H1 (cell line): ENCODE results near the gene C1GALT1C1. TPM values are rescaled to one million over a fixed set of nuclear protein-coding genes. Genes with fewer than 3 reads are reported as not detected.

Experiments used
- CTCF ChIA-PET: fragments of 300-600 bp; sonication (Branson Sonifier 250); formaldehyde crosslinking; loops from one replicate; lab custom pipeline; 2021; ENCODE audit not compliant: partially characterized antibody; lab: Charles Lee
- POLR2A ChIA-PET: fragments of 300-600 bp; sonication (Branson Sonifier 250); formaldehyde crosslinking; loops from one replicate; lab custom pipeline; 2021; ENCODE audit warnings: inconsistent platforms; ENCODE audit not compliant: partially characterized antibody; lab: Charles Lee
- DNase-seq, 2 experiments: peaks; one replicate each; pipeline versions ENCODE4 v3.0.0 to v3.0.0-alpha.2; 2010 to 2022; ENCODE audit warnings: low spot score in 2 of 2, low read depth in 1 of 2, mixed read lengths in 1 of 2
- FAIRE-seq: peaks from 2 replicates; lab custom pipeline; 2011; peaks lifted over from hg19 to GRCh38; lab: Jason Lieb, UNC
- H2AFZ ChIP-seq: 2 replicates; pipeline ENCODE4 v1.8.1; 2012; ENCODE audit warnings: low read length, inconsistent platforms
- H2AK5ac ChIP-seq: 2 replicates; pipeline ENCODE4 v1.6.1; 2013; ENCODE audit warnings: low read depth, low read length
- H2BK120ac ChIP-seq: replicated peaks from 2 replicates; pipeline ENCODE3; 2013; ENCODE audit warnings: low read depth, low read length, inconsistent platforms
- H2BK12ac ChIP-seq: 2 replicates; pipeline ENCODE4 v1.6.1; 2013; ENCODE audit warnings: low read depth, low read length
- H2BK15ac ChIP-seq: 2 replicates; pipeline ENCODE4 v1.6.1; 2013; ENCODE audit warnings: low read length
- H2BK20ac ChIP-seq: 2 replicates; pipeline ENCODE4 v1.6.1; 2013; ENCODE audit warnings: low read length
- H2BK5ac ChIP-seq: 2 replicates; pipeline ENCODE4 v1.6.1; 2013; ENCODE audit warnings: low read depth, low read length
- H3K14ac ChIP-seq: 2 replicates; pipeline ENCODE4 v1.6.1; 2013; ENCODE audit warnings: inconsistent platforms; ENCODE audit not compliant: insufficient read length
- H3K18ac ChIP-seq: 2 replicates; pipeline ENCODE4 v1.6.1; 2013; ENCODE audit warnings: low read length; ENCODE audit errors: extremely low read depth
- H3K23ac ChIP-seq: 2 replicates; pipeline ENCODE4 v1.6.1; 2013; ENCODE audit warnings: inconsistent platforms; ENCODE audit not compliant: insufficient read length
- H3K23me2 ChIP-seq: 2 replicates; pipeline ENCODE4 v1.6.1; 2013; ENCODE audit warnings: low read depth, low read length
- H3K27ac ChIP-seq: 2 replicates; pipeline ENCODE4 v1.6.1; 2011; ENCODE audit warnings: low read depth, low read length, inconsistent platforms
- H3K27me3 ChIP-seq, 4 experiments: replicated peaks in 1 of 4; 1 replicate in 1 of 4; 2 replicates in 3 of 4; pipeline versions ENCODE4 v1.6.1 to v1.8.1; 2011 to 2013; ENCODE audit warnings: low read length in 3 of 4, mild to moderate bottlenecking in 3 of 4, inconsistent platforms in 2 of 4, mixed read lengths in 2 of 4, moderate library complexity in 1 of 4; ENCODE audit not compliant: control insufficient read depth in 3 of 4, insufficient read depth in 3 of 4; ENCODE audit errors: extremely low read depth in 1 of 4
- H3K36me3 ChIP-seq, 4 experiments: 2 replicates each; pipeline versions ENCODE4 v1.6.1 to v1.8.1; 2011 to 2013; ENCODE audit warnings: mild to moderate bottlenecking in 4 of 4, low read length in 3 of 4, moderate library complexity in 2 of 4, control low read depth in 1 of 4, inconsistent platforms in 1 of 4; ENCODE audit not compliant: insufficient read depth in 4 of 4, control insufficient read depth in 2 of 4
- H3K4ac ChIP-seq: replicated peaks from 2 replicates; pipeline ENCODE3; 2013; ENCODE audit warnings: low read length, low read depth, mixed read lengths, inconsistent platforms; ENCODE audit not compliant: insufficient read length
- H3K4me1 ChIP-seq, 4 experiments: replicated peaks in 1 of 4; 1 replicate in 1 of 4; 2 replicates in 3 of 4; pipeline versions ENCODE4 v1.6.1 to v1.8.1; 2011 to 2013; ENCODE audit warnings: low read length in 3 of 4, inconsistent platforms in 2 of 4, mixed read lengths in 1 of 4; ENCODE audit not compliant: insufficient read depth in 4 of 4, control insufficient read depth in 3 of 4
- H3K4me2 ChIP-seq, 2 experiments: 2 replicates each; pipeline versions ENCODE4 v1.6.1 to v1.8.1; 2011 to 2013; ENCODE audit warnings: low read depth in 2 of 2, low read length in 2 of 2, control low read depth in 1 of 2, inconsistent platforms in 1 of 2, mild to moderate bottlenecking in 1 of 2; ENCODE audit not compliant: insufficient read depth in 1 of 2
- H3K4me3 ChIP-seq, 4 experiments: fragments of 200-600, 300-600 bp in 1 of 4; sonication (generic), shearing (Covaris generic), sonication (Bioruptor Twin) in 1 of 4; 2 replicates each; pipeline versions ENCODE4 v1.5.1 to v1.8.1; 2011 to 2016; ENCODE audit warnings: low read length in 4 of 4, low read depth in 3 of 4, control low read depth in 2 of 4, inconsistent platforms in 2 of 4, mild to moderate bottlenecking in 2 of 4, mixed read lengths in 1 of 4, moderate library complexity in 1 of 4; ENCODE audit not compliant: insufficient read depth in 2 of 4; ENCODE audit errors: extremely low read depth in 1 of 4
- H3K56ac ChIP-seq: replicated peaks from 2 replicates; pipeline ENCODE3; 2013; ENCODE audit warnings: low read depth, mild to moderate bottlenecking, mixed read lengths, low read length, inconsistent platforms; ENCODE audit not compliant: insufficient read length
- H3K79me1 ChIP-seq: 2 replicates; pipeline ENCODE4 v1.6.1; 2013; ENCODE audit warnings: low read depth, low read length, control low read depth
- H3K79me2 ChIP-seq, 2 experiments: 2 replicates each; pipeline versions ENCODE4 v1.6.1 to v1.8.1; 2012 to 2013; ENCODE audit warnings: low read length in 2 of 2, mild to moderate bottlenecking in 2 of 2, inconsistent platforms in 1 of 2; ENCODE audit not compliant: insufficient read depth in 2 of 2, control insufficient read depth in 1 of 2
- H3K9ac ChIP-seq, 4 experiments: replicated peaks in 1 of 4; 1 replicate in 1 of 4; 2 replicates in 3 of 4; pipeline versions ENCODE4 v1.6.1 to v1.8.1; 2011 to 2013; ENCODE audit warnings: low read depth in 3 of 4, low read length in 3 of 4, control low read depth in 2 of 4, mild to moderate bottlenecking in 2 of 4, moderate library complexity in 2 of 4, inconsistent platforms in 1 of 4; ENCODE audit errors: extremely low read depth in 1 of 4
- H3K9me3 ChIP-seq, 2 experiments: 2 replicates each; pipeline versions ENCODE4 v1.6.1 to v1.8.1; 2012 to 2013; ENCODE audit warnings: mild to moderate bottlenecking in 2 of 2, moderate library complexity in 2 of 2, control low read depth in 1 of 2, inconsistent platforms in 1 of 2, low read depth in 1 of 2, low read length in 1 of 2, mixed read lengths in 1 of 2; ENCODE audit not compliant: insufficient read depth in 2 of 2
- H4K20me1 ChIP-seq, 2 experiments: replicated peaks in 1 of 2; 2 replicates each; pipeline versions ENCODE3 to v1.8.1; 2011 to 2013; ENCODE audit warnings: inconsistent platforms in 2 of 2, low read length in 2 of 2, mild to moderate bottlenecking in 1 of 2; ENCODE audit not compliant: insufficient read depth in 2 of 2, control insufficient read depth in 1 of 2
- H4K5ac ChIP-seq: 2 replicates; pipeline ENCODE4 v1.6.1; 2013; ENCODE audit warnings: low read length, low read depth, mixed read lengths, inconsistent platforms; ENCODE audit not compliant: insufficient read length
- H4K8ac ChIP-seq: 2 replicates; pipeline ENCODE4 v1.8.0; 2013; ENCODE audit warnings: mild to moderate bottlenecking, moderate library complexity, low read length, inconsistent platforms; ENCODE audit not compliant: insufficient read depth; ENCODE audit errors: extremely low read depth
- H4K91ac ChIP-seq: replicated peaks from 2 replicates; pipeline ENCODE3; 2013; ENCODE audit warnings: low read length, mixed read lengths, inconsistent platforms; ENCODE audit not compliant: insufficient read length
- ASH2L ChIP-seq: fragments of 200-600, 300-600 bp; sonication (generic); IDR thresholded peaks from one replicate; pipeline ENCODE4 v1.7.1; 2017; ENCODE audit warnings: low read length
- CBX8 ChIP-seq: fragments of 300-800, 300-1000 bp; sonication (generic); IDR thresholded peaks from 2 replicates; pipeline ENCODE4 v1.7.1; 2016; ENCODE audit warnings: low read depth, low read length, borderline replicate concordance
- CTBP2 ChIP-seq: IDR thresholded peaks from 2 replicates; pipeline ENCODE4 v1.7.0; 2011; ENCODE audit warnings: borderline replicate concordance, mild to moderate bottlenecking, moderate library complexity, mixed read lengths, low read length; ENCODE audit not compliant: insufficient read depth, insufficient read length
- EGR1 ChIP-seq: IDR thresholded peaks from 2 replicates; pipeline ENCODE4 v1.6.1; 2011; ENCODE audit warnings: low read depth, low read length, borderline replicate concordance
- EZH2 ChIP-seq: fragments of 200-600 bp; sonication (generic); IDR thresholded peaks from 2 replicates; pipeline ENCODE4 v1.7.1; 2012; ENCODE audit warnings: low read depth, mild to moderate bottlenecking, moderate library complexity, low read length, inconsistent platforms; ENCODE audit not compliant: severe bottlenecking
- GABPA ChIP-seq: IDR thresholded peaks from 2 replicates; pipeline ENCODE4 v1.6.1; 2011; ENCODE audit warnings: mild to moderate bottlenecking, low read length, moderate library complexity, borderline replicate concordance; ENCODE audit not compliant: insufficient read depth
- GTF2F1 ChIP-seq: IDR thresholded peaks from 2 replicates; pipeline ENCODE4 v1.6.1; 2012; ENCODE audit warnings: low read depth, low read length, improper control_type of control experiment, borderline replicate concordance
- MAFK ChIP-seq: IDR thresholded peaks from 2 replicates; pipeline ENCODE4 v1.6.1; 2012; ENCODE audit warnings: low read depth, mild to moderate bottlenecking, improper control_type of control experiment, low read length
- MAX ChIP-seq: IDR thresholded peaks from 2 replicates; pipeline ENCODE4 v1.6.1; 2012; ENCODE audit warnings: inconsistent platforms
- PHF8 ChIP-seq: fragments of 200-600 bp; sonication (generic); conservative IDR thresholded peaks from 2 replicates; pipeline ENCODE4 v1.7.1; 2012; ENCODE audit warnings: low read depth, mild to moderate bottlenecking, inconsistent platforms, low read length, moderate library complexity
- SIX5 ChIP-seq: IDR thresholded peaks from 2 replicates; pipeline ENCODE4 v1.6.1; 2011; ENCODE audit warnings: mild to moderate bottlenecking, low read depth, low read length
- SP4 ChIP-seq: IDR thresholded peaks from 2 replicates; pipeline ENCODE4 v1.6.1; 2012; ENCODE audit warnings: low read length, inconsistent platforms
- whole genome bisulfite sequencing, 2 experiments: shearing (Covaris generic) in 1 of 2; methylation state at CpG; one replicate each; pipeline versions ENCODE4 v1.1.6 to v1.1.7; 2013 to 2015; ENCODE audit warnings: low lambda C conversion rate in 2 of 2, mixed read lengths in 2 of 2, inconsistent platforms in 1 of 2, low coverage in 1 of 2, missing lambda C conversion rate in 1 of 2; ENCODE audit not compliant: insufficient replicate concordance in 2 of 2, insufficient coverage in 1 of 2, insufficient read length in 1 of 2; ENCODE audit errors: extremely low coverage in 1 of 2, missing lambda C conversion rate in 1 of 2; 5-methylcytosine and 5-hydroxymethylcytosine counted together
- polyA plus RNA-seq, 7 experiments: library from polyadenylated mRNA; depleted of rRNA in 3 of 7; stranded (reverse) in 5 of 7; unstranded in 2 of 7; fragments of >200 nt in 5 of 7; fragments of 200-250 nt in 2 of 7; gene quantifications; 1 replicate in 5 of 7; 2 replicates in 1 of 7; 4 replicates in 1 of 7; pipeline versions ENCODE4 v1.2.1 to v1.2.3, GENCODE V29; 2011 to 2013; ENCODE audit warnings: missing spikeins in 2 of 7, mixed read lengths in 2 of 7
- total RNA-seq: library from RNA; stranded (reverse); fragmentation: NEBNext Ultra II Directional; extraction: Animal tissue kit (Norgen Biotek cat#: 25700); gene quantifications from 2 replicates; pipeline ENCODE4 v1.2.1, GENCODE V29; 2021

C1GALT1C1 gene
- total and polyA plus RNA-seq, 2 of the 8 experiments (the other 6 are each of a cell fraction or from before 2014, with no cell fraction given): 12.5 to 13.9 TPM

GRCh38 chrX:120660637-120661036 lies 30.8 kb upstream of the C1GALT1C1 start:
- Histone ChIP-seq H3K9me3 (no peaks in the 10 kb centered on the region), H3K4me3 (no peak overlapping the region), H2BK15ac (no peak overlapping the region), H3K79me1 (no peaks in the 10 kb centered on the region), H3K79me2 (no peaks in the 10 kb centered on the region), H3K18ac (no peak overlapping the region), H4K91ac (no peak overlapping the region), H3K56ac (no peak overlapping the region), H2BK20ac (no peak overlapping the region), H2BK12ac (no peak overlapping the region), H3K9ac (no peak overlapping the region), H4K8ac (no peak overlapping the region), H3K27ac (no peak overlapping the region), H2BK5ac (no peak overlapping the region), H3K14ac (no peak overlapping the region), H3K27me3 (no peaks in the 10 kb centered on the region), H2AFZ (no peak overlapping the region), H3K36me3 (no peaks in the 10 kb centered on the region), H2AK5ac (no peak overlapping the region), H3K4me1 (peaks cover 0 to 2% (median 0%) of the 10 kb centered on the region in 4 experiments; a peak in 1 of 7 replicates), H4K5ac (no peak overlapping the region), H3K23me2 (no peaks in the 10 kb centered on the region), H2BK120ac (no peak overlapping the region), H3K4me2 (no peak overlapping the region), H3K4ac (no peak overlapping the region), H3K23ac (no peak overlapping the region), H4K20me1 (no peaks in the 10 kb centered on the region)
- 73% methylated on average over 4 of the region's 6 CpGs; no CpG with 5 or more reads in 1 of the 2 experiments for WGBS, 2 experiments
- FAIRE-seq: no peak
- CTCF ChIA-PET: interaction anchor here (1.0 to 1.1 kb wide), 2 partner anchors 15 to 163 kb away, joined by 3 read pairs; no protein-coding TSS in a partner anchor
- POLR2A ChIA-PET: interaction anchor here (1.2 kb wide), 1 partner anchor 39 kb away, joined by 3 read pairs; no protein-coding TSS in a partner anchor
- no peak for DNase-seq
- TF ChIP-seq MAX (no peak), CBX8 (no peak), SP4 (no peak), EGR1 (no peak), SIX5 (no peak), GABPA (no peak), CTBP2 (no peak), EZH2 (no peak), ASH2L (no peak), GTF2F1 (no peak), MAFK (no peak), PHF8 (no peak)
